NCI-H460 (cell line): ENCODE results near the gene FOXN3. TPM values are rescaled to one million over a fixed set of nuclear protein-coding genes. Genes with fewer than 3 reads are reported as not detected.

Experiments used
- DNase-seq: peaks from one replicate; pipeline ENCODE4 v3.0.0-alpha.2; 2016; ENCODE audit warnings: low read depth; ENCODE audit errors: extremely low read depth
- total RNA-seq: library from RNA; depleted of rRNA; stranded (reverse); fragments of >200 nt; shearing (Covaris generic); gene quantifications from 2 replicates; pipeline ENCODE4 v1.2.3, GENCODE V29; 2014

The FOXN3 gene
- total RNA-seq, 1 experiment from 2014 or later: 7.9 TPM

DNA sequence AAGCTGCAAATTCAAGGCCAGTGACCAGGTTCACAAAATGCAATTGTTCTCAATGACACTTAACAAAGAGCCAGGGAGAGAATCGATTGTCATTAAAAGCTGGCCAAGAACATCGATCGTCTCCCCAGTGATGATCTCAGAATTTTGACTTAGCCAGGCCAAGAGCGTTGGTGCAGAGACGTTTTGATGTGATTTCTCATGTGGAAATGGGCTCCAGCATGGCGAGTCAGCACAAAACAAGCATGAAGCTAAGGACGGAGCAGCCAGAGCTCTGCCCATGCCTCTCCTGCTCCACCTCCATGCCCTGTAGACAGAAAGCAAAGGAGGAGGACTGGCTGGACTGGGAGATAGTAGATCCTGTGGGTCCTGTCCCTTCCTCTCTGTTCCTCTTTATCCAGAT lies 270.8 kb downstream of the FOXN3 start:
- no peak for DNase-seq

- no peak for DNase-seq
Measured at GRCh38 chr14:89144642-89145041, 272.4 kb downstream of the FOXN3 start.

DNA sequence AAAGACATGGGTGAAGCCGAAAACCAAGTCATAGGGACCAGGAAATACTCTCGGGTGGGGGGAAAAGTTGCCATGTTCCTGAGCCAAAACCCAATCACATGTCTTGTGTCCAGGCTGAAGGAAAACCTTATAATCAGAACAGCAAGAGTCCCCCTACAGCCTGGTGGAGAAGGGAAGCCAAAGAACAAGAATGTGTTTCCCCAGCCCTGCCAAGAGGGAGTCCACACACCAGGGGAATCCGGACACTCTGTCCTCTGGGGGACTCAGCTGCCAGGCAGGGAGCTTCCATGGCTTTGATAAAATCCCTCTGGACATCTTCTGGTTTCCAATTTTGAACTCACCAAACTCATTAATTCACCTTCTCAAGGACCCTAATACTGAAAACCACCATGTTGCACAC lies 273.0 kb downstream of the FOXN3 start:
- DNase-seq: no peak

- DNase-seq: no peak
Measured at GRCh38 chr14:89143595-89143994, 273.4 kb downstream of the FOXN3 start.

DNA sequence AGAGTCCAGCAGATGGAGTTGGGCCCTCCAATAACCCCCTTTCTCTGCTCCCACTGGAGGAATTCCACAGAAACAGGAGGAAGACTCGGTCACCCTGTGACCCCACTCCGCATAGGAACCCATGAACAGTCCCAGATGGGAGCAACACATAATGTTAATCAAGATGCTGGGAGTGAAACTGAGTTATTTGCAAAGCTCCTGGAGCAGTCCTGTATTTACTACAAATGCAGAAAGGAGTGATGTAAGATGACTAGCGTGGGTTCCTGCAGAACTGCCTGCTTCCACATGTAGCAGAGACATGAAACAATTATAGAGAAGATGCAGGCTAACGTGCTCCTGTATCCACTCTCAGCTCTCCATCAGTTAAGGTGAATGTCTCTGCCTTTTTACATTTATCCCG lies 274.7 kb downstream of the FOXN3 start:
- no peak for DNase-seq

- no peak for DNase-seq
Measured at GRCh38 chr14:89141862-89142261, 275.2 kb downstream of the FOXN3 start.

DNA sequence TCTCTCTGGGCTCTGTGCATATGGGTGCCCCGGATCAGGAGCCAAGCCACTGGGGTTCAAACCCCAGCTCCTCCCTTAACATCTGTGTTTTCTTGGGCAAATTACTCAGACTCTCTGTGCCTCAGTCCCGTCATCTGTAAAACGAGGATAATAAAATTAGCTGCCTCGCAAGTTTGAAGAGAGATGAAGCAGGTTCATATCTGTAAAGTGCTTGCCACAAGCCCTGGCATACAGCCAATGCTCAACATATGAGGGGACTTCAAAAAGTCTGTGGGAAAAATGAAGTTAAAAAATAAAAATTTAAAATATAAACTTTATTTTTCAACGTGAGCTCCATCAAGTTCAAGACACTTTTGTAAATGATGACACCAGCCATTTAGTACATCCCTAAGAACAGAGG lies 276.7 kb downstream of the FOXN3 start:
- DNase-seq: no peak

GRCh38 chr14:89139404-89140247 lies 277.4 kb downstream of the FOXN3 start:
- no peak for DNase-seq

GRCh38 chr14:89138846-89139245 lies 278.2 kb downstream of the FOXN3 start:
- no peak for DNase-seq

DNA sequence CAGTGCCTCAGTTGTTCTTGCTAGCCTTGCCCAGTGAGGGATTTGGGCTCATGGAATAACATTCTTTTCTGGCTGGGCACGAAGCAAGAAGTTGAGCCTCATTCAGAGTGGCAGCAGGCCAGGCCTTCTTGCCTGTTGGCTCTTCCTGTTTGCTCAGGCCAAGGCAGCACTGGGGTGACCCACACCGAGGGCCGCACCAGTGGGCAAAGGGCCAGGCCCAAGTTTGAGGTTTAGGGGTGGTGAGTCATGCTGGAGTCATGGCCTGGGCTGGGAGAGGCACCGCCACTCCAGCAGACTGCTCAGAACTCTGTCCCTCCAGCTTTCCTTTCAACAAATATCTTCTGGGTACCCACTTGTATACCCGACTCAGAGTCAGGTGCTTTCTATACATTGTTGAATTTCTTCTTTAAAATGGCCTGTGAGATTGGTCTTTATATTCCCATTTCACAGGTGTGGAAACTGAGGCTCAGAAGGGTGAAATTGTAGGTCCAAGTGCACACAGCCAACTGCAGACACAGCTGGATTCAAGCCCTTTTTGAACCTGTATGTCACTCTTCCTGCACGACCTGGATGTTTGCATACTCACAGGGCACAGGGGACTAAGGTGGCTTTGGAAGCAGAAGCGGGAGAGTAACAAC lies 279.4 kb downstream of the FOXN3 start:
- DNase-seq: no peak

DNA sequence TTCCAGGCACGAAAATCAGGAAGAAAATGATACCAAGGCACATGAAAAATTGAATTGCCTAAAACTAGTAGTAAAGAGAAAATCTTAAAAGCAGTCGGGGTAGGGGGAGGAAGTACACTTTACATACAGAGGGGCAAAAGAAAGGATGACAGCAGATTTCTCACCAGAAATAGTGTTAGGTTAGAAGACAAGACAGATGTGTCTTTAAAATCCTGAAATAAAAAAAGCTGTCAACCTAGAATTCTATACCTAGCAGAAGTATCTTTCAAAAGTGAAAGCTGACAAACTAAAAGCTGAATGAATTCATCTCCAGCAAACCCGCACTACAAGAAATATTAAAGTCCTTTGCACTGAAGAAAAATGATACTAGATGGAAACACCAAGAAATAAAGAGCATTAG lies 280.4 kb downstream of the FOXN3 start:
- no peak for DNase-seq

DNA sequence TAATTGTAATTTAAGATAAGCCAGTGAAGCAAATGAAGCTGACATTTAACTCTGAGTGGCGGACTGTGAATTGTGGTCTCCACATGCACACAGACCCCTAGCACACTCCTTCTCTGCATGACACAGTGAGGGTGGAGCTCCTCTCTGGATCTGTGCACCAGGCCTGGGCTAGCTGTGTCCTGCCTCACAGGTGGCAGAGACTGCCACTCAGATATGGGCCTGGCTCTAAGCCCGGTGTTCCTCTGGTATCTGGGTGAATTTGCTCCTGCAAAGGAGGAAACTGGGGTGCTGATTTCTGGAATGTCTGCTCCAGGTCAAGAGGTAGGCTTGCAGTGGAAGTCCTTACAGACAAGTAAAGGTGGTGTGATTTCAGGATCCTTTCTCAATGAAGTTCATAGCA lies 282.4 kb downstream of the FOXN3 start:
- no peak for DNase-seq

- no peak for DNase-seq
Measured at GRCh38 chr14:89131004-89131750, 285.9 kb downstream of the FOXN3 start.

DNA sequence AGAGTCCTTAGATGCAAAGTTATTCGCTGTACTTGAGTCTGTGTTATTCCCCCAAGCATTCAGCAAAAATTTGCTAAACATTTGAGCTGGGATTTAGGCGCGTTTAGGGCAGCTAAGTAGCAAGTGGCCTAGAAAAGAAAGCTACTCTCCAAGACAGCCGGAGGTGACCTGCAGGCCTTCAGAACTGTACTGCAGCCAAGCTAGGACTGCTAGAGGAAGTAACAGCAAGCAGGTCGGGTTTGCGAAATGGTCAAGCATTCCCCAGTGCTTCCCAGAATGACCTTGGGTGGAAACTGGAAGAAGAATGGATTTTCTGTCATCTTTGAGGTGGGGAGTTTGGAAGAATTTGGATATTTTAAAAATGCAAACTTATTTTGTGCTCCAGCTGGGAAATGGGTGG lies 287.5 kb downstream of the FOXN3 start:
- DNase-seq: no peak

GRCh38 chr14:89128311-89129026 lies 288.6 kb downstream of the FOXN3 start:
- no peak for DNase-seq

GRCh38 chr14:89126461-89126860 lies 290.6 kb downstream of the FOXN3 start:
- no peak for DNase-seq

GRCh38 chr14:89125216-89125615 lies 291.8 kb downstream of the FOXN3 start:
- no peak for DNase-seq

DNA sequence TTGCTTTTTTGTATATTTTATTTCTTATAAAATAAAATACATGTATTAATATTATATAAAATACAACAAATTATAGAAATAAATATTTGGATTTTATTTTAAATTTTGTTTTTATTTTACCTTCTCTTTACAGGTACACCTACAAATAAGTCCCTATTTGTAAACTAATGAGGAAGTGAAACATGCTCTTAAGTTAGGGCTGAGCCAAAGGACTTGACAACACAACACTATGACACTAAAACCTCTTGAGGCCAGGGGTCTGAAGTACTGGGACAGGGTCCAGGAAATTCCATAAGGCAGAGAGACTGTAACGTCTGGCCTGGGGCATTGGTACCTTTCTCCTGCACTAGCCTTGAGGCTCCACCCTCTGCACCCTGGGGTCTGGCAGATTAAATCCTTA lies 293.2 kb downstream of the FOXN3 start:
- no peak for DNase-seq

DNA sequence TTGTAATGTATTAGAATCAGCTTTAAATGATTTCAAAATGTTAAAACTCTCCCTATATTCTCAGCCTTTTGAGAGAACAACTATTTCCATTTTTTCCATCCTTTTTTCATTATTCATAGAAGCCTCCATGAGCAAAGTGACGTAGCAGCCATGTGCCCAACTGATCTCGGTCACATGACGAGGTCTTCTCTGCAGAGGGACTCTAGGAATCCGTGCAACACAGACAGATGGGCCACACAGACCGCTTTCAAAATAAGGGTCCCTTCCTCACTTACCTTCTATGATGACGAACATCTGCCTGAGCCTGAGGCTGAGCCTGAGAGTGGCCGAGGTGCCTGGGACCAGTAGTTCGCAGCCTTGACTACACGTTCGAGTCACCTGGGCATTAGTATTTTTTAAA lies 293.8 kb downstream of the FOXN3 start:
- no peak for DNase-seq

DNA sequence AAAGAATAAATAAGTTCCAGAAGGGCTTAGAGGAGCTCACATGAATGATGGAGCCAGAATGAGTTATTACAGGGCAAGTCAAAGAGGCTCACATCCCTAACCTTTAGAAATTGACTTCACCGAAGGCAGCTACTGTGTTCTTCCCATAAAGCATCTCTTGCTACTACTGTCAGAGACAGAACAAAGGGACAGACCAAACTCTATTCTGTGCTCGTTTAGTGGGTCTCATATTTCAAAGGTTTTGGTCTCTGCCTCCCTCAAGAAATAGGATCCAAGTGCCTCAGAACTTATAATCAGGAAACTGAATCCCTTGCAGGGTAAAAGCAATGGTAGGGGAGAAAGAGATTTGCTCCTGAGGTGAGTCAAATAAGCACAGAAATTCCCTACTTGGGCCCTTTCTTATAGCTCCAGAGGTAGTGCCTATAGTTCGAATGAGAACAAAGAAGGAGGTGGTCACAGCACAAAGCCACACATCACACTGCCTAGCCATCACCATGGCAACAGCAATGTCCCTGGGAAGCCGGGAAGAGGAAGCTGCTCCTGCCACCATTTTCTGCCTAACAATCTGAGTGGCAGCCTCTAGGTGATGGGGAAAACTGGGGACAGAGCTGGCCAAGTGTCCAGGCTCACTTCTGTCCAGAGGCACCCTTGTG lies 294.9 kb downstream of the FOXN3 start:
- no peak for DNase-seq
